ENCODE measurements around the gene GMCL2.

DNA sequence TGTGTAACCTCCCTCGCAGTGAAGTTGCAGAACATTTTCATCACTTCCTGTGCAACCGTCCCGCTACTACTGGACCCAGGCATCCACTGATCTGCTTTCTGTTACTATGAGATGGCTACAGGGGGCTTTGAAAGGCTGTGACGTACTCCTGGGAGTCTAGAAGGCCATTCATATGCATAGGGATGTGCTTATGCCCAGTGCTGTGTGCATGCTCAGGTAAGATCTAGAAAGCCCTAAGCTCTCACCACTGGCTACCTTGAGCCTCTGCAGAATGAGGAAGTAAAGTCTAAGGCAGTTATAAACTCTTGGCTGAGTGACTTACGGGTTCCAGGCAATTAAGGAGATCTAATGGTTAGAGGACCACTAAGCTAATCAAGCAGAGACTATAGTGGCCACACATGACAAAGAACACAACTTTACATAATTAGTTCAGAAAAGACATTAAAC lies 28.9 kb upstream of the GMCL2 start:
- TF ChIP-seq, protein P1, sequence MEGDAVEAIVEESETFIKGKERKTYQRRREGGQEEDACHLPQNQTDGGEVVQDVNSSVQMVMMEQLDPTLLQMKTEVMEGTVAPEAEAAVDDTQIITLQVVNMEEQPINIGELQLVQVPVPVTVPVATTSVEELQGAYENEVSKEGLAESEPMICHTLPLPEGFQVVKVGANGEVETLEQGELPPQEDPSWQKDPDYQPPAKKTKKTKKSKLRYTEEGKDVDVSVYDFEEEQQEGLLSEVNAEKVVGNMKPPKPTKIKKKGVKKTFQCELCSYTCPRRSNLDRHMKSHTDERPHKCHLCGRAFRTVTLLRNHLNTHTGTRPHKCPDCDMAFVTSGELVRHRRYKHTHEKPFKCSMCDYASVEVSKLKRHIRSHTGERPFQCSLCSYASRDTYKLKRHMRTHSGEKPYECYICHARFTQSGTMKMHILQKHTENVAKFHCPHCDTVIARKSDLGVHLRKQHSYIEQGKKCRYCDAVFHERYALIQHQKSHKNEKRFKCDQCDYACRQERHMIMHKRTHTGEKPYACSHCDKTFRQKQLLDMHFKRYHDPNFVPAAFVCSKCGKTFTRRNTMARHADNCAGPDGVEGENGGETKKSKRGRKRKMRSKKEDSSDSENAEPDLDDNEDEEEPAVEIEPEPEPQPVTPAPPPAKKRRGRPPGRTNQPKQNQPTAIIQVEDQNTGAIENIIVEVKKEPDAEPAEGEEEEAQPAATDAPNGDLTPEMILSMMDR (IDR thresholded peaks at IDR 0.05; ENCODE audit: insufficient read depth, low read length, poor library complexity, severe bottlenecking), result no peak
- no peak for TF ChIP-seq EZH2phosphoT487 (conservative IDR thresholded peaks at IDR 0.05; ENCODE audit: low read length)
